BE2C (cell line): ENCODE data around the gene TENM4.
A peak's percentile ranks its signal among the peaks of the same experiment; 100 is the strongest.

Source experiments
- DNase-seq: peaks from one replicate; pipeline ENCODE4 v3.0.0-alpha.2; 2020
- H3K27me3 ChIP-seq: fragments of 250-450 bp; sonication (Bioruptor Pico); 2 replicates; pipeline ENCODE4 v1.5.1; 2020; ENCODE audit warnings: mild to moderate bottlenecking
- H3K36me3 ChIP-seq: fragments of 250-450 bp; sonication (Bioruptor Pico); 2 replicates; pipeline ENCODE4 v1.5.1; 2020; ENCODE audit warnings: mild to moderate bottlenecking
- H3K4me1 ChIP-seq: fragments of 250-450 bp; sonication (Bioruptor Pico); 2 replicates; pipeline ENCODE4 v1.5.1; 2020
- H3K4me3 ChIP-seq: 2 replicates; pipeline ENCODE4 v1.5.1; 2011; ENCODE audit warnings: low read depth, low read length
- H3K9me3 ChIP-seq: fragments of 250-450 bp; sonication (Bioruptor Pico); 2 replicates; pipeline ENCODE4 v1.5.1; 2020
- CTCF ChIP-seq: IDR thresholded peaks from 2 replicates; pipeline ENCODE4 v1.5.1; 2012; ENCODE audit warnings: mild to moderate bottlenecking, low read depth, low read length

TENM4 gene

GRCh38 chr11:79080551-79080950 lies 360.3 kb downstream of the TENM4 start:
- Histone ChIP-seq H3K36me3 (no peaks in the 10 kb centered on the region), H3K4me1 (peaks cover 23% of the 10 kb centered on the region), H3K27me3 (no peaks in the 10 kb centered on the region), H3K4me3 (no peak overlapping the region), H3K9me3 (no peaks in the 10 kb centered on the region)
- no peak for DNase-seq
- no peak for TF ChIP-seq CTCF

- DNase-seq, result peak; percentile 58
- H3K4me1 ChIP-seq, result peaks cover 23% of the 10 kb centered on the region
- H3K36me3 ChIP-seq, result no peaks in the 10 kb centered on the region
- no peaks in the 10 kb centered on the region for H3K9me3 ChIP-seq
- H3K4me3 ChIP-seq, result no peak overlapping the region
- no peak for TF ChIP-seq CTCF
- no peaks in the 10 kb centered on the region for H3K27me3 ChIP-seq
Measured at GRCh38 chr11:79078999-79079398, 361.8 kb downstream of the TENM4 start.

GRCh38 chr11:79078456-79078855 lies 362.4 kb downstream of the TENM4 start:
- peaks cover 23% of the 10 kb centered on the region for H3K4me1 ChIP-seq
- TF ChIP-seq CTCF, result no peak

GRCh38 chr11:79077702-79078330 lies 363.0 kb downstream of the TENM4 start:
- Histone ChIP-seq H3K4me1 (peaks cover 23% of the 10 kb centered on the region), H3K4me3 (no peak overlapping the region), H3K9me3 (no peaks in the 10 kb centered on the region), H3K27me3 (no peaks in the 10 kb centered on the region), H3K36me3 (no peaks in the 10 kb centered on the region)
- DNase-seq, result no peak
- no peak for TF ChIP-seq CTCF

More at GRCh38 chr11:79078456-79078855, 362.4 kb downstream of the TENM4 start:
- no peak for DNase-seq
- Histone ChIP-seq H3K36me3 (no peaks in the 10 kb centered on the region), H3K4me3 (no peak overlapping the region), H3K27me3 (no peaks in the 10 kb centered on the region), H3K9me3 (no peaks in the 10 kb centered on the region)

GRCh38 chr11:79076526-79077115 lies 364.2 kb downstream of the TENM4 start:
- no peak overlapping the region for H3K4me3 ChIP-seq
- TF ChIP-seq CTCF, result peak; percentile 82
- H3K4me1 ChIP-seq, result peaks cover 28% of the 10 kb centered on the region
- H3K9me3 ChIP-seq, result no peaks in the 10 kb centered on the region
- no peaks in the 10 kb centered on the region for H3K27me3 ChIP-seq
- H3K36me3 ChIP-seq, result no peaks in the 10 kb centered on the region
- DNase-seq, result peak; percentile 65

- no peaks in the 10 kb centered on the region for H3K36me3 ChIP-seq
- DNase-seq, result no peak
- no peaks in the 10 kb centered on the region for H3K27me3 ChIP-seq
- H3K4me3 ChIP-seq, result no peak overlapping the region
- no peaks in the 10 kb centered on the region for H3K9me3 ChIP-seq
- peaks cover 25% of the 10 kb centered on the region for H3K4me1 ChIP-seq
- no peak for TF ChIP-seq CTCF
Measured at GRCh38 chr11:79074547-79074946, 366.3 kb downstream of the TENM4 start.
